CD4-positive, alpha-beta T cell (primary cell): ENCODE measurements around the gene SCGB1A1. TPM values are rescaled to one million over a fixed set of nuclear protein-coding genes. Genes with fewer than 3 reads are reported as not detected.

ENCODE experiments used
- ATAC-seq: fragments of 200-7000 bp; cut with Tn5 transposase; one replicate; pipeline ENCODE4 v1.10.0; 2022; ENCODE audit warnings: mild to moderate bottlenecking; ENCODE audit not compliant: poor library complexity
- CTCF ChIA-PET: fragments of 350-600 bp; sonication (Branson Sonifier 250); formaldehyde crosslinking; loops from one replicate; lab custom pipeline; 2021; ENCODE audit warnings: antibody characterized with exemption, inconsistent platforms; lab: Charles Lee
- POLR2A ChIA-PET: fragments of 350-600 bp; sonication (Branson Sonifier 250); formaldehyde crosslinking; loops from one replicate; lab custom pipeline; 2021; ENCODE audit warnings: antibody characterized with exemption, inconsistent platforms; lab: Charles Lee
- DNase-seq, 14 experiments: peaks; one replicate each; pipeline ENCODE4 v3.0.0-alpha.2; 2013 to 2020; ENCODE audit warnings: mixed read lengths in 2 of 14
- H3K27ac ChIP-seq, 2 donors: one replicate each; pipeline versions ENCODE4 v1.5.1 to v1.7.0; 2013; ENCODE audit warnings: low read length in 2 of 2, low read depth in 1 of 2, mild to moderate bottlenecking in 1 of 2
- H3K27me3 ChIP-seq, 2 experiments: 1 replicate in 1 of 2; 2 replicates in 1 of 2; pipeline versions ENCODE4 v1.6.1 to v1.7.0; 2013; ENCODE audit warnings: low read length in 2 of 2, control low read depth in 1 of 2, mild to moderate bottlenecking in 1 of 2, moderate library complexity in 1 of 2; ENCODE audit not compliant: insufficient read depth in 2 of 2, control insufficient read depth in 1 of 2
- H3K36me3 ChIP-seq: one replicate; pipeline ENCODE4 v1.6.1; 2013; ENCODE audit warnings: low read length, control low read depth; ENCODE audit not compliant: insufficient read depth
- H3K4me1 ChIP-seq: one replicate; pipeline ENCODE4 v1.6.1; 2013; ENCODE audit warnings: low read length, control low read depth; ENCODE audit not compliant: insufficient read depth
- H3K4me3 ChIP-seq: one replicate; pipeline ENCODE4 v1.5.1; 2013; ENCODE audit warnings: mild to moderate bottlenecking, low read length, moderate library complexity
- H3K9me3 ChIP-seq, 2 experiments: 1 replicate in 1 of 2; 2 replicates in 1 of 2; pipeline versions ENCODE4 v1.6.1 to v1.7.0; 2013; ENCODE audit warnings: low read length in 2 of 2, mild to moderate bottlenecking in 2 of 2, control low read depth in 1 of 2, moderate library complexity in 1 of 2; ENCODE audit not compliant: control insufficient read depth in 1 of 2, insufficient read depth in 1 of 2
- H3K27ac Mint-ChIP-seq: one replicate; pipeline ENCODE4 v1.8.0; 2020; ENCODE audit warnings: mixed read lengths
- H3K27me3 Mint-ChIP-seq: one replicate; pipeline ENCODE4 v1.8.0; 2021; ENCODE audit warnings: mixed read lengths
- H3K36me3 Mint-ChIP-seq: one replicate; pipeline ENCODE4 v1.8.0; 2021; ENCODE audit warnings: low read depth, mixed read lengths
- H3K4me1 Mint-ChIP-seq: one replicate; pipeline ENCODE4 v1.8.0; 2021; ENCODE audit warnings: low read depth, mixed read lengths
- H3K4me3 Mint-ChIP-seq: one replicate; pipeline ENCODE4 v1.8.0; 2020; ENCODE audit warnings: mild to moderate bottlenecking, mixed read lengths
- H3K9me3 Mint-ChIP-seq: one replicate; pipeline ENCODE4 v1.8.0; 2020; ENCODE audit warnings: mixed read lengths
- intact Hi-C, 2 experiments: fragments of 100-400 bp; cut with DNase I in 1 of 2; cut with micrococcal nuclease in 1 of 2; formaldehyde crosslinking; loops; one replicate each; pipeline versions ENCODE4 v1.15.1 to v1.9.0; 2023 to 2025; cut with DNase I, micrococcal nuclease
- total RNA-seq, 174 experiments: library from RNA in 2 of 174; stranded (reverse) in 2 of 174; gene quantifications; one replicate each; pipeline ENCODE4 v1.2.3 and lab custom pipeline; 2021 to 2026
- TF ChIP-seq, protein P1 (sequence below): fragments of 200-600 bp; IDR thresholded peaks from one replicate; pipeline ENCODE4 v1.8.0; 2022; ENCODE audit warnings: antibody characterized with exemption, mild to moderate bottlenecking

SCGB1A1 gene
- total RNA-seq, 2 experiments from 2014 or later: not detected

DNA sequence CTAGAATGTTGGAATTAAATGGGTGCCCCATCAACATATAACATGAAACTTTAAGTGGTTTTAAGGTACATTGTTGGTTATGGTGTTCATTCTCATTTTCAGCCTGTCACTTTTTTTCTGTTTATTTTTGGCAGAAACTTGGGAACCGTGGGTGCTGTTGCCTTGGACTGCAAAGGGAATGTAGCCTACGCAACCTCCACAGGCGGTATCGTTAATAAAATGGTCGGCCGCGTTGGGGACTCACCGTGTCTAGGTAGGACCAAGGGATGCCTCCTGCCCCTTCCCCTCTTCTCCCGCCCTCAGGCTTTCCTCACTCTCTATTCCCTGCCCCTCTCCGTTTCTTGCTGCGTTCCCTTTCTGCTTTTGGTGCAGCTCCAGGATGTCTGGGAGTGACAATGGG is 29.8 kb upstream of the SCGB1A1 start:
- Mint-ChIP-seq H3K27ac (no peak overlapping the region), H3K4me3 (no peak overlapping the region), H3K36me3 (no peaks in the 10 kb centered on the region), H3K4me1 (peaks cover 13% of the 10 kb centered on the region), H3K27me3 (no peaks in the 10 kb centered on the region), H3K9me3 (no peaks in the 10 kb centered on the region)
- ATAC-seq: no peak
- Histone ChIP-seq H3K4me1 (peaks cover 15% of the 10 kb centered on the region), H3K36me3 (no peaks in the 10 kb centered on the region), H3K27me3 (no peaks in the 10 kb centered on the region), H3K9me3 (no peaks in the 10 kb centered on the region), H3K27ac (no peak overlapping the region), H3K4me3 (no peak overlapping the region)
- CTCF ChIA-PET: no interaction called here
- intact Hi-C loops: no loop called here
- TF ChIP-seq, protein P1, sequence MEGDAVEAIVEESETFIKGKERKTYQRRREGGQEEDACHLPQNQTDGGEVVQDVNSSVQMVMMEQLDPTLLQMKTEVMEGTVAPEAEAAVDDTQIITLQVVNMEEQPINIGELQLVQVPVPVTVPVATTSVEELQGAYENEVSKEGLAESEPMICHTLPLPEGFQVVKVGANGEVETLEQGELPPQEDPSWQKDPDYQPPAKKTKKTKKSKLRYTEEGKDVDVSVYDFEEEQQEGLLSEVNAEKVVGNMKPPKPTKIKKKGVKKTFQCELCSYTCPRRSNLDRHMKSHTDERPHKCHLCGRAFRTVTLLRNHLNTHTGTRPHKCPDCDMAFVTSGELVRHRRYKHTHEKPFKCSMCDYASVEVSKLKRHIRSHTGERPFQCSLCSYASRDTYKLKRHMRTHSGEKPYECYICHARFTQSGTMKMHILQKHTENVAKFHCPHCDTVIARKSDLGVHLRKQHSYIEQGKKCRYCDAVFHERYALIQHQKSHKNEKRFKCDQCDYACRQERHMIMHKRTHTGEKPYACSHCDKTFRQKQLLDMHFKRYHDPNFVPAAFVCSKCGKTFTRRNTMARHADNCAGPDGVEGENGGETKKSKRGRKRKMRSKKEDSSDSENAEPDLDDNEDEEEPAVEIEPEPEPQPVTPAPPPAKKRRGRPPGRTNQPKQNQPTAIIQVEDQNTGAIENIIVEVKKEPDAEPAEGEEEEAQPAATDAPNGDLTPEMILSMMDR: no peak
- POLR2A ChIA-PET: no interaction called here
- DNase-seq: no peak

DNA sequence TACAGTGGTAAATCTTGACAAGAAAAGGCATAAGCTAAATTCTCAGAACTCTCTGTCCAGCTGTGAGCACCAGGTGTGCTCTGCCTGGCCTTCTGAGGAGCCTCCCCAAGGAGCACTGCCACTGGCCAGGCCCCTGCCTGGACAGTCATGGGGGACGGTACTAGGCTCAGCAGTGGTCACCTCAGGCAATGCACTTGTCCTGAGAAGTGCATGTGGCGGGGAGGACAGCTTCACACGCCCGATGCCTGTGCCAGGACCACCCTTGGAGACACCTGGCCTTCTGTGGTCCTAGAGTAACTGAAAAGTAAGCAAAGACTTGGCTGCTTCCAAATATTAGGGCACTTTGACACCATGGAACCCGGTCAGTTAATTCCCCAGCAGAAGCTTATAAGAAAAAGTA is 28.6 kb upstream of the SCGB1A1 start:
- Histone ChIP-seq H3K4me3 (no peak overlapping the region), H3K36me3 (no peaks in the 10 kb centered on the region), H3K9me3 (no peaks in the 10 kb centered on the region), H3K27me3 (no peaks in the 10 kb centered on the region), H3K4me1 (peaks cover 15% of the 10 kb centered on the region), H3K27ac (no peak overlapping the region)
- Mint-ChIP-seq H3K27me3 (no peaks in the 10 kb centered on the region), H3K4me3 (no peak overlapping the region), H3K9me3 (no peaks in the 10 kb centered on the region), H3K27ac (no peak overlapping the region), H3K4me1 (peaks cover 20% of the 10 kb centered on the region), H3K36me3 (no peaks in the 10 kb centered on the region)
- ATAC-seq: no peak
- intact Hi-C loops: loop anchor here in 1 of 2 experiments (10.0 kb wide), 1 partner anchor 495 kb away; the partner anchor contains the start of gene SLC3A2
- POLR2A ChIA-PET: no interaction called here
- TF ChIP-seq, protein P1: no peak
- CTCF ChIA-PET: interaction anchor here (1.3 kb wide), 1 partner anchor 34 kb away, joined by 4 read pairs; no protein-coding TSS in a partner anchor
- no peak for DNase-seq

DNA sequence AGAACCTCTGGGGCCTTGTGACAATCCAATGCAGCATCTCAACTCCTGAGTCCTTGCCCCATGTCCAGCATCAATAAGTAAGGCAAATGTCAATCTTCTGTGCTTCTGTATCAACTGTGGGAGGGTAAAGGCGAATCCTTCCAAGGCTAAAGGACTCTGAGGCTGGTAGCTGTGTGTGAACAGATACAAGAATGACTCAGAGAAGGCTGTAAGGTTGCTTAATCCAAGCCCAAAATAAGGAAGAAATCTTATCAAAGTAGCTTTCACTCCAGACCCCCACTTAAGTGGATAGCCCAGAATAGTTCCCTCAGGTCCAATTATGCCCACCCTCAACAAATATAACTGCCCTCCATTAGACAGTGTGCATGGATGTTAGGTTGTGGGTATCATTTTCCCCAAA is 28.1 kb upstream of the SCGB1A1 start:
- no peaks in the 10 kb centered on the region for H3K9me3 ChIP-seq
- H3K27me3 Mint-ChIP-seq: no peaks in the 10 kb centered on the region
- H3K4me1 ChIP-seq: peaks cover 11% of the 10 kb centered on the region
- ChIA-PET POLR2A (no interaction called here), CTCF (interaction anchor here (1.3 kb wide), 1 partner anchor 34 kb away, joined by 4 read pairs; no protein-coding TSS in a partner anchor)
- ATAC-seq (no peak), DNase-seq (no peak)
- no peak overlapping the region for H3K4me3 ChIP-seq
- no peaks in the 10 kb centered on the region for H3K36me3 ChIP-seq
- no peak overlapping the region for H3K4me3 Mint-ChIP-seq
- no peaks in the 10 kb centered on the region for H3K27me3 ChIP-seq
- H3K4me1 Mint-ChIP-seq: peaks cover 20% of the 10 kb centered on the region
- intact Hi-C loops: loop anchor here in 1 of 2 experiments (10.0 kb wide), 1 partner anchor 494 kb away; the partner anchor contains the start of gene SLC3A2
- no peak overlapping the region for H3K27ac ChIP-seq
- no peak overlapping the region for H3K27ac Mint-ChIP-seq
- H3K36me3 Mint-ChIP-seq: no peaks in the 10 kb centered on the region
- H3K9me3 Mint-ChIP-seq: no peaks in the 10 kb centered on the region
- TF ChIP-seq, protein P1: no peak
